Sigmoid colon (tissue), 7 donors: ENCODE measurements around the gene CPVL. TPM values are rescaled to one million over a fixed set of nuclear protein-coding genes. Genes with fewer than 3 reads are reported as not detected.
A peak's percentile ranks its signal among the peaks of the same experiment; 100 is the strongest.
"Not testable (repeated sequence)": the region's sequence is repeated elsewhere in the genome, so short reads cannot be mapped to it uniquely, and the experiment has no call there.

ENCODE experiments used
- DNase-seq: peaks from one replicate; pipeline ENCODE4 v3.0.0-alpha.2; 2019
- H3K27ac ChIP-seq, 4 donors: fragments of 200-600 bp; sonication (generic); one replicate each; pipeline ENCODE4 v1.5.1; 2016 to 2019; ENCODE audit warnings: mild to moderate bottlenecking in 1 of 4
- H3K27me3 ChIP-seq, 3 donors: fragments of 200-600 bp; sonication (generic); one replicate each; pipeline ENCODE4 v1.5.1; 2019; ENCODE audit warnings: mild to moderate bottlenecking in 1 of 3
- H3K36me3 ChIP-seq, 4 donors: fragments of 200-600 bp; sonication (generic); one replicate each; pipeline ENCODE4 v1.5.1; 2016 to 2019
- H3K4me1 ChIP-seq, 4 donors: fragments of 200-600 bp; sonication (generic); one replicate each; pipeline ENCODE4 v1.5.1; 2017 to 2019
- H3K4me3 ChIP-seq, 4 donors: fragments of 200-600 bp; sonication (generic); one replicate each; pipeline ENCODE4 v1.5.1; 2017 to 2019; ENCODE audit warnings: mild to moderate bottlenecking in 2 of 4, moderate library complexity in 1 of 4
- H3K9me3 ChIP-seq, 4 donors: fragments of 200-600 bp in 3 of 4; sonication (generic) in 3 of 4; one replicate each; pipeline versions ENCODE4 v1.5.1 to v1.6.1; 2013 to 2019
- EP300 ChIP-seq, 4 donors: sonication (generic); formaldehyde crosslinking; IDR thresholded peaks; one replicate each; pipeline ENCODE4 v1.6.1; 2017; ENCODE audit warnings: antibody characterized with exemption in 4 of 4
- POLR2A ChIP-seq, 2 donors: fragments of 450-650 bp; IDR thresholded peaks; one replicate each; pipeline ENCODE4 v1.6.1; 2016; ENCODE audit warnings: antibody characterized with exemption in 2 of 2, mild to moderate bottlenecking in 2 of 2, moderate library complexity in 2 of 2
- POLR2AphosphoS5 ChIP-seq, 4 donors: sonication (generic); formaldehyde crosslinking; IDR thresholded peaks; one replicate each; pipeline ENCODE4 v1.6.1; 2017; ENCODE audit warnings: antibody characterized with exemption in 4 of 4
- WGBS, 2 donors: extraction: QIAGEN DNeasy Blood & Tissue Kit; methylation state at CpG; one replicate each; pipeline ENCODE4 v1.1.7; 2013; 5-methylcytosine and 5-hydroxymethylcytosine counted together
- intact Hi-C: fragments of 100-400 bp; cut with DNase I; formaldehyde crosslinking; loops from one replicate; pipeline ENCODE4 v1.15.1; 2023
- polyA plus RNA-seq, 3 donors: library from polyadenylated mRNA; stranded (reverse); fragments of 200-250 nt; gene quantifications; one replicate each; pipeline ENCODE4 v1.2.3, GENCODE V29; 2013
- total RNA-seq, 4 donors: library from RNA; depleted of rRNA; stranded (reverse); fragments of >200 nt; gene quantifications; one replicate each; pipeline ENCODE4 v1.1.0, GENCODE V29; 2016
- TF ChIP-seq, protein P1 (sequence below), 4 experiments: fragments of 450-650 bp in 3 of 4; fragments of 200-600 bp in 1 of 4; IDR thresholded peaks; one replicate each; pipeline ENCODE4 v1.5.1; 2016 to 2019; ENCODE audit warnings: antibody characterized with exemption in 4 of 4, mild to moderate bottlenecking in 3 of 4, moderate library complexity in 2 of 4
- donor health status: healthy with polysubstance abuse.
- donor health status: Bipolar disorder and iron deficiency.
- donor health status: healthy.

CPVL gene
- total and polyA plus RNA-seq, 7 donors, result 5.4 to 38.8 (median 20.0) TPM

DNA sequence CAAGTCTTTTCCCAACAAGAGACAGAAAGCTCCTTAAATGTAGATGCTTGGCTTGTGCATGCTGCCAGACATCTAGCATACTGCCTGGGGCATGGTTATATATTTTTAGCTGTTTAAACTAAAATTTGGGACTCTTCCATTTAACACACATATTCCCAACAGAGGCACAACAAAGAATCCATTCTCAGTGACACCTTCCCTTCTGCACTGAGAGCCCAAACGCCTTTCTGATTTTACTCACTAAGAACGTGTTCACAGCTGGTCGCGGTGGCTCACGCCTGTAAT lies 49.9 kb downstream of the CPVL start:
- 94 to 96% methylated on average over 5 of the region's 5 CpGs for WGBS, 2 donors
- no peaks in the 10 kb centered on the region for H3K27me3 ChIP-seq
- no peak for DNase-seq
- H3K36me3 ChIP-seq, result no peaks in the 10 kb centered on the region
- H3K4me3 ChIP-seq, result no peak overlapping the region
- H3K4me1 ChIP-seq, result peaks cover 0 to 15% (median 2%) of the 10 kb centered on the region in 4 donors
- no peaks in the 10 kb centered on the region for H3K9me3 ChIP-seq
- TF ChIP-seq, protein P1, sequence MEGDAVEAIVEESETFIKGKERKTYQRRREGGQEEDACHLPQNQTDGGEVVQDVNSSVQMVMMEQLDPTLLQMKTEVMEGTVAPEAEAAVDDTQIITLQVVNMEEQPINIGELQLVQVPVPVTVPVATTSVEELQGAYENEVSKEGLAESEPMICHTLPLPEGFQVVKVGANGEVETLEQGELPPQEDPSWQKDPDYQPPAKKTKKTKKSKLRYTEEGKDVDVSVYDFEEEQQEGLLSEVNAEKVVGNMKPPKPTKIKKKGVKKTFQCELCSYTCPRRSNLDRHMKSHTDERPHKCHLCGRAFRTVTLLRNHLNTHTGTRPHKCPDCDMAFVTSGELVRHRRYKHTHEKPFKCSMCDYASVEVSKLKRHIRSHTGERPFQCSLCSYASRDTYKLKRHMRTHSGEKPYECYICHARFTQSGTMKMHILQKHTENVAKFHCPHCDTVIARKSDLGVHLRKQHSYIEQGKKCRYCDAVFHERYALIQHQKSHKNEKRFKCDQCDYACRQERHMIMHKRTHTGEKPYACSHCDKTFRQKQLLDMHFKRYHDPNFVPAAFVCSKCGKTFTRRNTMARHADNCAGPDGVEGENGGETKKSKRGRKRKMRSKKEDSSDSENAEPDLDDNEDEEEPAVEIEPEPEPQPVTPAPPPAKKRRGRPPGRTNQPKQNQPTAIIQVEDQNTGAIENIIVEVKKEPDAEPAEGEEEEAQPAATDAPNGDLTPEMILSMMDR (IDR thresholded peaks at IDR 0.05), result no peak
- TF ChIP-seq EP300 (IDR thresholded peaks at IDR 0.05), result no peak
- intact Hi-C loops, result no loop called here
- no peak overlapping the region for H3K27ac ChIP-seq

DNA sequence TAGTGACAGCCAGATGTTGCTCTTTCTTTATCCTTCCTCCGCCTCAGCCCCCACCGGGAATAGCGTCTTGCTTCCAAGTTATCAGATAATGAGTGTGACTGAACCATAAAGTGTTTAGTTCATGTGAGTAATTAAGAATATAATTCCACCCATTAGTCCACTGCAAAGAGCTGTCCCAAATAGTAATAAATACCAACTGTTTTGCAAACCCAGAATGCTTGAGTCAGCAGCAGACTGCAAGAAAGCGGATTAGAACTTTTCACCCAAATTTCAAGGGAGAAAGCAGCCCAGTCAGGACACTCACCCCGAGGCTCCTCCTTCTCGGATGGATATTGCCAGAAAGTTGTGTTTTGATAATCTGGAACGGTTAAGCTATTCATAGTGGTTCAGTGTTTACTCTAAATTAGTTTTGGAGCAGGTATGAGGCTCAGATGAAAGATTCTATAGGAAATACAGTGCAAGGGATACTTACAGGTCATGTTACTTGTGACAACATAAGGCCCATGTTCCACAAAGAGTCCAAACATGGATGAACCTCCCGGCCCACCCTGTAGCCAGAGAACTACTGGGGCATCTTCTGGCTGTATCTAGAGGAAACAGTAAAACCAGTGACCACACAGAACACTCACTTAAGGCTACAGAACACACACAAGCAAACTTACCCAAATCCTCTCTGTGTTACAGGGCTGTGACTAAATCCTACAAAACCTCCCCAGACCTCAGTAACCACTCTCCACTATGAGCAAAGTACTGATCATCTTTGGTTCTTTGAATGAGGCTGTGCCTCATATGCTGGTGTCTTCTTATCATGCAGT lies 50.5 kb downstream of the CPVL start:
- peaks cover 0 to 21% (median 6%) of the 10 kb centered on the region in 4 donors for H3K4me1 ChIP-seq
- TF ChIP-seq, protein P1 (IDR thresholded peaks at IDR 0.05), result no peak
- TF ChIP-seq EP300 (IDR thresholded peaks at IDR 0.05) (no peak), POLR2AphosphoS5 (IDR thresholded peaks at IDR 0.05) (no peak), POLR2A (IDR thresholded peaks at IDR 0.05) (no peak)
- 54 to 78% methylated on average over 8 of the region's 8 CpGs for WGBS, 2 donors
- H3K27me3 ChIP-seq, result no peaks in the 10 kb centered on the region
- H3K4me3 ChIP-seq, result no peak overlapping the region
- no peak for DNase-seq
- H3K36me3 ChIP-seq, result no peaks in the 10 kb centered on the region
- H3K27ac ChIP-seq, result no peak overlapping the region
- intact Hi-C loops, result no loop called here
- H3K9me3 ChIP-seq, result no peaks in the 10 kb centered on the region

DNA sequence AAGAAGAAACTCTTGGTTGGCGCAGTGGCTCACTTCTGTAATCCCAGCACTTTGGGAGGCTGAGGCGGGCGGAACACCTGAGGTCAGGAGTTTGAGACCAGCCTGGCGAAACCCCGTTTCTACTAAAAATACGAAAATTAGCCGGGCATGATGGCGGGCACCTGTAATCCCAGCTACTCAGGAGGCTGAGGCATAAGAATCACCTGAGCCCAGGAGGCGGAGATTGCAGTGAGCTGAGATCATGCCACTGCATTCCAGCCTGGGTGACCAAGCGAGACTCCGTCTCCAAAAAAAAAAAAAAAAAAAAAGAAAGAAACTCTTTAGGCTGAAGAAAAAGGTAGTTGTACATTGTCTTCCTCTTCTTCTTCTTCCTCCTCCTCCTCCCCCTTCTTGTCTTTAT lies 53.2 kb downstream of the CPVL start:
- DNase-seq, H3K27ac ChIP-seq, H3K4me3 ChIP-seq, H3K9me3 ChIP-seq, H3K27me3 ChIP-seq, intact Hi-C loops, H3K36me3 ChIP-seq: not testable (repeated sequence)
- WGBS, 2 donors, result 96 to 98% methylated on average over 11 of the region's 11 CpGs
- peaks cover 0 to 14% (median 9%) of the 10 kb centered on the region in 4 donors for H3K4me1 ChIP-seq

DNA sequence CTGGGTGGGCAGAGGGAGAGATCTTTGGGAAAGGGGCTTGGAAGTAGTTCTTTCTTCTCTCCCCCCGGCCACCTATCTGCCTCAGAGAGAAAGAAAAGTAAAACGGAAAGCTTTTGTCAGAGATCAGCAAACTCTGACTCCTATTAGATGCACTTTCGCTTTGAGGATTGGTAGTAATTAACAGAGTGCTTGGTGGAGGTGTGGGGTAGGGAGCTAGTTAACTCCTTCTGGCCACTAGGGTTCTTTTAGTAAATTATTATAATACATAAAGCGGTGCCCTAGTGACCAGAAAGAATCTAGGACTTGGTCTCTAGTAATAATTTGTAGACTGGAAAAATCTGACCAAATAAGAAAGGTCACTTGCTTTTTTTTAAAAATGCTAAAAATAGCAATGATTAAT lies 54.6 kb downstream of the CPVL start:
- Histone ChIP-seq H3K4me3 (peak overlapping the region; percentile 11 to 43 (median 23)), H3K36me3 (no peaks in the 10 kb centered on the region), H3K27me3 (no peaks in the 10 kb centered on the region), H3K9me3 (no peaks in the 10 kb centered on the region), H3K27ac (peak overlapping the region; percentile 44 to 68 (median 60)), H3K4me1 (peaks cover 0 to 19% (median 16%) of the 10 kb centered on the region in 4 donors)
- intact Hi-C loops, result no loop called here
- 11 to 42% methylated on average over 4 of the region's 4 CpGs for WGBS, 2 donors
- TF ChIP-seq EP300 (IDR thresholded peaks at IDR 0.05), result no peak
- TF ChIP-seq, protein P1 (IDR thresholded peaks at IDR 0.05), result no peak
- TF ChIP-seq POLR2A (IDR thresholded peaks at IDR 0.05), result no peak
- TF ChIP-seq POLR2AphosphoS5 (IDR thresholded peaks at IDR 0.05), result no peak
- DNase-seq, result no peak

DNA sequence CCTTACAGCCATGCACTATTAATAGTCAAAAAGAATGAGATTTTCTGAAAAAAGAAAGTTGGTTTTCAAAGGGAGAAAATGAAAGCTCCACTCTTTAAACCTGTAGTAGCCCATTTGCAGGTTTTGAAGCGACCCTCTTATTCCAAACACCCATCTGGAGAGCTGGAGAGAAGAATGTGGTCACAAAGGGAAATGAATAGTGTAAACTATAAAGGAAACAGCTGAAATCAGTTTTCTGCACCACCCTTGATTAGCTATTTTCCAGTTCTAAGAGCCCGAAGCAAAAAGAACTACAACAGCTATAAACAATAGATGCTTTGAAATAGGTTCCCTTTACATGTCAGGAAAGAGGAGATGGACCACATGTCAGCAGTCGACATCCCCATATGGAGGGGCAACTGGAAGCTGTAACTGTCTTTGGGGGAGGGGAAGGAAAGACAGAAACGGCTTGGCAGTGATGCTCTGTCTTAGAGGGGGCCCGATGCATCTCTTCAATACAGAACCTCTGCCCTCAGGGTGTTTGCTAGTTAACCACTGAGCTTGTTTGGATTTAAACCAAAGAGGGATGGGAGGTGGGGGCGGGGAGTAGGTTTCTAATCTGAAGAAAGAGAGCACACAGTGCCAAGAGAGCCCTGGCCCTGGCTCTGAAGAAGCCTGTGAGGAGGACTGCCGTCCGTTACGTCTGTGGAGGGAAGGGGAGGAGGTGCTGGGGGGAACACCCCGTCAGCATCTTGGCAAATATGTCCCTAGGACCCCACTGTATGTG lies 55.3 kb downstream of the CPVL start:
- intact Hi-C loops, result no loop called here
- H3K36me3 ChIP-seq, result no peaks in the 10 kb centered on the region
- no peak for DNase-seq
- TF ChIP-seq POLR2A (IDR thresholded peaks at IDR 0.05), result no peak
- TF ChIP-seq, protein P1 (IDR thresholded peaks at IDR 0.05), result no peak
- TF ChIP-seq POLR2AphosphoS5 (IDR thresholded peaks at IDR 0.05), result no peak
- no peak for TF ChIP-seq EP300 (IDR thresholded peaks at IDR 0.05)
- WGBS, 2 donors, result 32 to 54% methylated on average over 10 of the region's 10 CpGs
- no peaks in the 10 kb centered on the region for H3K27me3 ChIP-seq
- H3K4me1 ChIP-seq, result peaks cover 0 to 19% (median 16%) of the 10 kb centered on the region in 4 donors
- H3K27ac ChIP-seq, result peak overlapping the region; percentile 44 to 68 (median 60)
- peak overlapping the region; percentile 11 to 43 (median 23) for H3K4me3 ChIP-seq
- H3K9me3 ChIP-seq, result no peaks in the 10 kb centered on the region
